Measurements from ENCODE around the gene MYRF.

Gene MYRF

GRCh38 chr11:61792310-61793082 lies 40.1 kb downstream of the MYRF start, which contains the start of the genes FEN1 and TMEM258:
Gene FEN1, plus strand, starts transcription at chr11:61792911. Its CDS starts 2,451 bp downstream, at chr11:61795362.
Gene TMEM258, minus strand, starts transcription at chr11:61792599. Its CDS starts 41 bp downstream, at chr11:61792558.
- peak; percentile 59 to 80 for DNase-seq (ENCODE audit: extremely low read depth in 1 of 2, low read depth in 1 of 2)

- DNase-seq (ENCODE audit: extremely low read depth in 1 of 2, low read depth in 1 of 2): no peak
Observed at GRCh38 chr11:61793083-61793828, 40.8 kb downstream of the MYRF start.

GRCh38 chr11:61793829-61794204 lies 41.4 kb downstream of the MYRF start:
- no peak for DNase-seq (ENCODE audit: extremely low read depth in 1 of 2, low read depth in 1 of 2)

- no peak for DNase-seq (ENCODE audit: extremely low read depth in 1 of 2, low read depth in 1 of 2)
Observed at GRCh38 chr11:61794579-61794978, 42.1 kb downstream of the MYRF start.

GRCh38 chr11:61795459-61795858 lies 43.0 kb downstream of the MYRF start:
- DNase-seq (ENCODE audit: extremely low read depth in 1 of 2, low read depth in 1 of 2): no peak

GRCh38 chr11:61795876-61796526 lies 43.6 kb downstream of the MYRF start:
- DNase-seq (ENCODE audit: extremely low read depth in 1 of 2, low read depth in 1 of 2): no peak

- peak; percentile 36 to 52 for DNase-seq (ENCODE audit: extremely low read depth in 1 of 2, low read depth in 1 of 2)
Observed at GRCh38 chr11:61797263-61797944, 45.0 kb downstream of the MYRF start.

- DNase-seq (ENCODE audit: extremely low read depth in 1 of 2, low read depth in 1 of 2): no peak
Observed at GRCh38 chr11:61799665-61800284, 47.3 kb downstream of the MYRF start.

- DNase-seq (ENCODE audit: extremely low read depth in 1 of 2, low read depth in 1 of 2): no peak
Observed at GRCh38 chr11:61800331-61801281, 48.2 kb downstream of the MYRF start.

GRCh38 chr11:61802605-61803004 lies 50.2 kb downstream of the MYRF start:
- no peak for DNase-seq (ENCODE audit: extremely low read depth in 1 of 2, low read depth in 1 of 2)

GRCh38 chr11:61803889-61804647 lies 51.6 kb downstream of the MYRF start:
- DNase-seq (ENCODE audit: extremely low read depth in 1 of 2, low read depth in 1 of 2): no peak

GRCh38 chr11:61805146-61805545 lies 52.7 kb downstream of the MYRF start:
- no peak for DNase-seq (ENCODE audit: extremely low read depth in 1 of 2, low read depth in 1 of 2)

GRCh38 chr11:61806785-61807184 lies 54.3 kb downstream of the MYRF start:
- no peak for DNase-seq (ENCODE audit: extremely low read depth in 1 of 2, low read depth in 1 of 2)

- no peak for DNase-seq (ENCODE audit: extremely low read depth in 1 of 2, low read depth in 1 of 2)
Observed at GRCh38 chr11:61810671-61811175, 58.3 kb downstream of the MYRF start.

- DNase-seq (ENCODE audit: extremely low read depth in 1 of 2, low read depth in 1 of 2): no peak
Observed at GRCh38 chr11:61811831-61812230, 59.4 kb downstream of the MYRF start.

GRCh38 chr11:61812736-61813411 lies 60.4 kb downstream of the MYRF start:
- DNase-seq (ENCODE audit: extremely low read depth in 1 of 2, low read depth in 1 of 2): no peak

- no peak for DNase-seq (ENCODE audit: extremely low read depth in 1 of 2, low read depth in 1 of 2)
Observed at GRCh38 chr11:61814247-61814957, 62.0 kb downstream of the MYRF start.
